BLaER1 treated with 17β-estradiol and CSF1 and Interleukin-3, amounts not matched to agents 10 nM and 100 nM (cell line): Measurements from ENCODE around the gene TAS1R3.
A peak's percentile ranks its signal among the peaks of the same experiment; 100 is the strongest.

Source experiments
- H3K27ac ChIP-seq, 11 experiments: shearing (Covaris generic); formaldehyde crosslinking; 2 replicates each; pipeline ENCODE4 v1.8.1; 2022
- H3K27me3 ChIP-seq, 11 experiments: shearing (Covaris generic); formaldehyde crosslinking; 2 replicates each; pipeline ENCODE4 v1.8.1; 2022
- H3K36me3 ChIP-seq, 11 experiments: shearing (Covaris generic); formaldehyde crosslinking; 2 replicates each; pipeline ENCODE4 v1.8.1; 2022
- H3K4me1 ChIP-seq, 10 experiments: shearing (Covaris generic); formaldehyde crosslinking; 2 replicates each; pipeline ENCODE4 v1.8.1; 2022
- H3K4me2 ChIP-seq, 11 experiments: shearing (Covaris generic); formaldehyde crosslinking; 2 replicates each; pipeline ENCODE4 v1.8.1; 2022
- H3K4me3 ChIP-seq, 10 experiments: shearing (Covaris generic); formaldehyde crosslinking; 2 replicates each; pipeline ENCODE4 v1.8.1; 2022
- H3K9ac ChIP-seq, 11 experiments: shearing (Covaris generic); formaldehyde crosslinking; 2 replicates each; pipeline ENCODE4 v1.8.1; 2022
- H3K9me3 ChIP-seq, 11 experiments: shearing (Covaris generic); formaldehyde crosslinking; replicated peaks in 1 of 11; 2 replicates each; pipeline ENCODE4 v1.8.1; 2022
- H4K20me1 ChIP-seq, 11 experiments: shearing (Covaris generic); formaldehyde crosslinking; 2 replicates each; pipeline ENCODE4 v1.8.1; 2022
- Cebpa-rat ChIP-seq, 11 experiments: shearing (Covaris generic); IDR thresholded peaks; 2 replicates each; pipeline ENCODE4 v1.8.1; 2022

Gene TAS1R3

GRCh38 chr1:1376551-1377226 is 45.6 kb downstream of the TAS1R3 start:
- no peak for TF ChIP-seq Cebpa-rat (IDR thresholded peaks at IDR 0.05)
- H3K27ac ChIP-seq: peak overlapping the region in 9 of 11 experiments; percentile 89 to 98 (median 97); a peak in 11 of 22 replicates
- H4K20me1 ChIP-seq: peaks cover 2 to 48% (median 41%) of the 10 kb centered on the region in 11 experiments; a peak in 21 of 22 replicates
- H3K9ac ChIP-seq: peak overlapping the region in 7 of 11 experiments; percentile 91 to 99 (median 99); a peak in 5 of 22 replicates
- H3K27me3 ChIP-seq: no peaks in the 10 kb centered on the region
- peak overlapping the region in 10 of 11 experiments; percentile 66 to 98 (median 86); a peak in 18 of 22 replicates for H3K4me2 ChIP-seq
- H3K9me3 ChIP-seq: no peaks in the 10 kb centered on the region
- H3K36me3 ChIP-seq: peaks cover 24 to 52% (median 38%) of the 10 kb centered on the region in 11 experiments
- H3K4me1 ChIP-seq: peaks cover 31 to 37% (median 35%) of the 10 kb centered on the region in 10 experiments
- H3K4me3 ChIP-seq: peak overlapping the region in 2 of 10 experiments; percentile 94 to 98; a peak in 3 of 20 replicates

GRCh38 chr1:1377540-1378205 is 46.6 kb downstream of the TAS1R3 start:
- Histone ChIP-seq H3K36me3 (peaks cover 32 to 57% (median 47%) of the 10 kb centered on the region in 11 experiments), H3K4me2 (no peak overlapping the region), H3K9me3 (no peaks in the 10 kb centered on the region), H3K27me3 (no peaks in the 10 kb centered on the region), H3K4me3 (no peak overlapping the region), H3K9ac (0 out of 22 replicates have a peak overlapping the region, but pooled peaks of 1 of the 11 experiments have one; percentile 6), H4K20me1 (peaks cover 0 to 48% (median 40%) of the 10 kb centered on the region in 11 experiments; a peak in 18 of 22 replicates), H3K27ac (no peak overlapping the region), H3K4me1 (peaks cover 21 to 27% (median 25%) of the 10 kb centered on the region in 10 experiments)
- TF ChIP-seq Cebpa-rat (IDR thresholded peaks at IDR 0.05): no peak

- Histone ChIP-seq H3K36me3 (peaks cover 34 to 74% (median 56%) of the 10 kb centered on the region in 11 experiments), H3K9ac (no peak overlapping the region; a peak in 2 of 22 replicates), H3K27ac (no peak overlapping the region), H3K4me2 (no peak overlapping the region), H4K20me1 (peaks cover 0 to 59% (median 48%) of the 10 kb centered on the region in 11 experiments; a peak in 19 of 22 replicates), H3K27me3 (no peaks in the 10 kb centered on the region), H3K9me3 (no peaks in the 10 kb centered on the region), H3K4me3 (no peak overlapping the region), H3K4me1 (peaks cover 4 to 18% (median 8%) of the 10 kb centered on the region in 10 experiments; a peak in 18 of 20 replicates)
- no peak for TF ChIP-seq Cebpa-rat (IDR thresholded peaks at IDR 0.05)
These were observed 49.8 kb downstream of the TAS1R3 start for GRCh38 chr1:1380860-1381259.

- TF ChIP-seq Cebpa-rat (IDR thresholded peaks at IDR 0.05): no peak
- Histone ChIP-seq H3K4me1 (peaks cover 0 to 14% (median 4%) of the 10 kb centered on the region in 10 experiments; a peak in 15 of 20 replicates), H3K4me3 (no peak overlapping the region)
These were observed 50.2 kb downstream of the TAS1R3 start for GRCh38 chr1:1381294-1381693.

More at GRCh38 chr1:1381294-1381693, 50.2 kb downstream of the TAS1R3 start:
- Histone ChIP-seq H3K27me3 (no peaks in the 10 kb centered on the region), H4K20me1 (peaks cover 0 to 63% (median 53%) of the 10 kb centered on the region in 11 experiments; a peak in 19 of 22 replicates), H3K27ac (no peak overlapping the region), H3K9ac (no peak overlapping the region; a peak in 2 of 22 replicates), H3K36me3 (peaks cover 38 to 74% (median 56%) of the 10 kb centered on the region in 11 experiments), H3K4me2 (no peak overlapping the region), H3K9me3 (no peaks in the 10 kb centered on the region)
